Transverse colon (tissue), 3 donors: Measurements from ENCODE around the gene TMEM255B.

Experiments
- EP300 ChIP-seq: sonication (generic); formaldehyde crosslinking; IDR thresholded peaks from one replicate; pipeline ENCODE4 v1.6.1; 2017; ENCODE audit warnings: antibody characterized with exemption, low read depth
- POLR2A ChIP-seq: fragments of 450-650 bp; IDR thresholded peaks from one replicate; pipeline ENCODE4 v1.6.1; 2016; ENCODE audit warnings: antibody characterized with exemption, mild to moderate bottlenecking, moderate library complexity
- POLR2AphosphoS5 ChIP-seq, 3 donors: sonication (generic); formaldehyde crosslinking; IDR thresholded peaks; one replicate each; pipeline ENCODE4 v1.6.1; 2016; ENCODE audit warnings: antibody characterized with exemption in 3 of 3

DNA sequence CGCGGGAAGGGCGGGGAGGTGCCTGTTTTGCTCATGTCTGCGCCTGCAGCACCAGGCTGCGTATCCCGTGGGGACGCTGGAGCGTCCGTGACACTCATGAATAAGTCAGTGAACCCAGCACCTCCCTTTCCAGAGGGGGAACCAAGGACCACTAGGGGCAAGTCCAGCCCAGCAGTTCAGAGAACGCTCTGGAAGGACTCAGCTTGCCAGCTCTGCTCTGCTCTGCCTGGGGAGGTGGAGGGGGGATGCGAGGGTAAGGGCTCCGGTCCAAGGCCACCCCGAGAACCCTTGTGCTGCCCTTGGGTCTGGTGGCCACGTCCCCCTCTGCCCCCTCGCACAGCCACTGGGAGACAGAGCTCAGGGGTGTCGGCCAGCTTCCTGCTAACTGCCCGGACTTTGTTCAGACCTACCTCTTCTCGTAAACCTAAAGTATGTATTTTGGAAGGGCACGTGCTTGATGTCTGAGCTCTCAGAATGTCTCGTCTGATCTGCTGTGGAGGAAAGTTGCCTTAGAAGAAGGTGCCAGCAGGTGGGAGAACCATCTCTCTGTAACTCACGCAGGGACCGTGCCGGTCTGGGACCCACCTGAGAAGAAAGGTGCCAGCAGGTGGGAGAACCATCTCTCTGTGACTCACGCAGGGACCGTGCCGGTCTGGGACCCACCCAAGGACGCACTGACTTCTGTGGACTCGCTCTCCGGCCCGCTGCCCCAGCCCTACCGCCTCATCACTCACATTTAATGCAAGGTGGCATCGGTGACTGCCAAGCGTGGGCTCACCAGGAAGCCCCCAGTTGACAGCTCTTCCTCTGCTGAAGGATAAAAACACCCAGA lies 34.1 kb downstream of the TMEM255B start:
- TF ChIP-seq POLR2AphosphoS5 (IDR thresholded peaks at IDR 0.05): no peak
- TF ChIP-seq POLR2A: no peak
- TF ChIP-seq EP300: no peak
